B cell (primary cell): ENCODE measurements around the gene MRPL1. TPM values are rescaled to one million over a fixed set of nuclear protein-coding genes. Genes with fewer than 3 reads are reported as not detected.

Experiments used
- ATAC-seq: fragments of 200-7000 bp; cut with Tn5 transposase; one replicate; pipeline ENCODE4 v1.10.0; 2021; ENCODE audit warnings: low read depth, mild to moderate bottlenecking, moderate number of reproducible peaks, moderate library complexity
- CTCF ChIA-PET: fragments of 350-600 bp; sonication (Branson Sonifier 250); formaldehyde crosslinking; loops from one replicate; lab custom pipeline; 2021; ENCODE audit warnings: antibody characterized with exemption, inconsistent platforms; lab: Charles Lee
- POLR2A ChIA-PET: fragments of 350-600 bp; sonication (Branson Sonifier 250); formaldehyde crosslinking; loops from one replicate; lab custom pipeline; 2021; ENCODE audit warnings: antibody characterized with exemption; lab: Charles Lee
- DNase-seq: peaks from one replicate; pipeline ENCODE4 v3.0.0; 2013
- H2AFZ ChIP-seq: 2 replicates; pipeline ENCODE4 v1.6.1; 2012; ENCODE audit warnings: mild to moderate bottlenecking, low read depth, low read length; ENCODE audit not compliant: insufficient read depth, poor library complexity, severe bottlenecking
- H3K27ac ChIP-seq, 2 donors: 1 replicate in 1 of 2; 2 replicates in 1 of 2; pipeline ENCODE4 v1.5.1; 2012 to 2013; ENCODE audit warnings: low read length in 2 of 2, mild to moderate bottlenecking in 2 of 2, moderate library complexity in 1 of 2
- H3K27me3 ChIP-seq, 4 experiments: fragments of 200-600 bp in 1 of 4; sonication (generic) in 1 of 4; replicated peaks in 1 of 4; 1 replicate in 2 of 4; 2 replicates in 2 of 4; pipeline versions ENCODE4 v1.6.1 to v1.7.0; 2013 to 2016; ENCODE audit warnings: low read length in 3 of 4, mild to moderate bottlenecking in 2 of 4, mixed read lengths in 1 of 4, moderate library complexity in 1 of 4; ENCODE audit not compliant: insufficient read depth in 4 of 4, control insufficient read depth in 3 of 4; ENCODE audit errors: control extremely low read depth in 1 of 4
- H3K36me3 ChIP-seq, 2 experiments: replicated peaks in 1 of 2; 1 replicate in 1 of 2; 2 replicates in 1 of 2; pipeline versions ENCODE4 v1.6.1 to v1.7.1; 2013; ENCODE audit warnings: low read length in 1 of 2; ENCODE audit not compliant: insufficient read depth in 2 of 2, control insufficient read depth in 1 of 2; ENCODE audit errors: control extremely low read depth in 1 of 2, extremely low read depth in 1 of 2
- H3K4me1 ChIP-seq, 2 donors: fragments of 200-600 bp in 1 of 2; sonication (generic) in 1 of 2; 1 replicate in 1 of 2; 2 replicates in 1 of 2; pipeline versions ENCODE4 v1.5.1 to v1.6.1; 2013 to 2017; ENCODE audit warnings: low read length in 2 of 2; ENCODE audit not compliant: control insufficient read depth in 2 of 2, insufficient read depth in 2 of 2
- H3K4me2 ChIP-seq: replicated peaks from 2 replicates; pipeline ENCODE3; 2012; ENCODE audit warnings: mild to moderate bottlenecking, low read depth, low read length; ENCODE audit not compliant: poor library complexity, severe bottlenecking
- H3K4me3 ChIP-seq, 5 experiments: fragments of 200-600 bp in 1 of 5; sonication (generic) in 1 of 5; 1 replicate in 3 of 5; 2 replicates in 2 of 5; pipeline versions ENCODE4 v1.5.1 to v1.7.0; 2011 to 2016; ENCODE audit warnings: low read length in 4 of 5, mild to moderate bottlenecking in 4 of 5, low read depth in 2 of 5, control low read depth in 1 of 5, moderate library complexity in 1 of 5; ENCODE audit not compliant: insufficient read depth in 1 of 5; ENCODE audit errors: control extremely low read depth in 1 of 5, extremely low read depth in 1 of 5
- H3K79me2 ChIP-seq: fragments of 200-600 bp; sonication (generic); one replicate; pipeline ENCODE4 v1.6.0; 2016; ENCODE audit warnings: low read length; ENCODE audit not compliant: control insufficient read depth, insufficient read depth
- H3K9ac ChIP-seq: fragments of 200-600 bp; sonication (generic); 2 replicates; pipeline ENCODE4 v1.6.1; 2017; ENCODE audit warnings: mild to moderate bottlenecking, low read length, moderate library complexity
- H3K9me3 ChIP-seq, 3 donors: one replicate each; pipeline versions ENCODE4 v1.6.1 to v1.7.1; 2013; ENCODE audit warnings: low read length in 2 of 3; ENCODE audit not compliant: control insufficient read depth in 2 of 3, insufficient read depth in 1 of 3; ENCODE audit errors: control extremely low read depth in 1 of 3
- H4K20me1 ChIP-seq: 2 replicates; pipeline ENCODE4 v1.6.0; 2012; ENCODE audit warnings: mild to moderate bottlenecking, low read length; ENCODE audit not compliant: insufficient read depth, control insufficient read depth, poor library complexity, severe bottlenecking
- H3K27ac Mint-ChIP-seq: one replicate; pipeline ENCODE4 v1.8.0; 2021; ENCODE audit warnings: mixed read lengths
- H3K27me3 Mint-ChIP-seq: one replicate; pipeline ENCODE4 v1.8.0; 2021; ENCODE audit warnings: mixed read lengths
- H3K4me1 Mint-ChIP-seq: one replicate; pipeline ENCODE4 v1.8.0; 2021; ENCODE audit warnings: mixed read lengths
- H3K4me3 Mint-ChIP-seq: one replicate; pipeline ENCODE4 v1.8.0; 2021; ENCODE audit warnings: mixed read lengths
- H3K9me3 Mint-ChIP-seq: one replicate; pipeline ENCODE4 v1.8.0; 2022; ENCODE audit warnings: mixed read lengths; ENCODE audit not compliant: insufficient read depth
- EZH2 ChIP-seq: IDR thresholded peaks from 2 replicates; pipeline ENCODE4 v1.6.1; 2012; ENCODE audit warnings: borderline replicate concordance, low read depth, mild to moderate bottlenecking, moderate library complexity, low read length; ENCODE audit not compliant: insufficient read depth, poor library complexity, severe bottlenecking
- WGBS: methylation state at CpG from one replicate; pipeline ENCODE4 v1.1.5; 2013; ENCODE audit warnings: missing lambda C conversion rate; ENCODE audit not compliant: insufficient coverage; 5-methylcytosine and 5-hydroxymethylcytosine counted together
- intact Hi-C: fragments of 100-400 bp; cut with micrococcal nuclease; formaldehyde crosslinking; loops from one replicate; pipeline ENCODE4 v1.10.0; 2022
- polyA plus RNA-seq: library from polyadenylated mRNA; depleted of rRNA; stranded (reverse); fragments of >200 nt; gene quantifications from 2 replicates; pipeline ENCODE4 v1.2.3, GENCODE V29; 2012
- total RNA-seq, 2 donors: library from RNA; stranded (reverse); fragments of 120-200 nt in 1 of 2; gene quantifications; 1 replicate in 1 of 2; 2 replicates in 1 of 2; pipeline versions ENCODE4 v1.2.3 to v1.2.4, GENCODE V29; 2013 to 2022
- TF ChIP-seq, protein P1 (sequence below): fragments of 200-600 bp; IDR thresholded peaks from one replicate; pipeline ENCODE4 v1.8.0; 2022; ENCODE audit warnings: antibody characterized with exemption, mild to moderate bottlenecking

Gene MRPL1
- total and polyA plus RNA-seq, 2 donors (not counting 1 experiment from before 2014, with no cell fraction given) = 22.3 to 23.3 TPM

DNA sequence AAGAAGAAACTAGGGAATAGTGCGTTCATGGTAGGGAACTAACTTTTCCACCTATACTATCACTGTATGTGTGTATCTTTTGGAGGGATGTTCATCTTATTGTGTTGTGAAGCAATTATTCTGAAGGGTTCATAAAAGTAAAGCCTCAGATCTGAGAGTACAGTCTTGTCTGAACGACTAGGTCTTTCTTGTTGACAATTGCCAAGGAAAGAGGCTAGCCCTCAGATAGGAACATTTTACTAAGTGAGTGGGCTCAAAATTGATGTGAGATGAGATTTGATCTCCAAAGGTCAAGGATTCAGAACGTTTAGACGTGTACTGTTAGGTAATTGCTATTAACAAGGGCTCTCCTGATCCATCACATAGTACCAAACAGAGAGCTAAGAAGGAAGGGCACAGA is 28.2 kb upstream of the MRPL1 start:
- WGBS = 100% methylated on average over 1 of the region's 4 CpGs

DNA sequence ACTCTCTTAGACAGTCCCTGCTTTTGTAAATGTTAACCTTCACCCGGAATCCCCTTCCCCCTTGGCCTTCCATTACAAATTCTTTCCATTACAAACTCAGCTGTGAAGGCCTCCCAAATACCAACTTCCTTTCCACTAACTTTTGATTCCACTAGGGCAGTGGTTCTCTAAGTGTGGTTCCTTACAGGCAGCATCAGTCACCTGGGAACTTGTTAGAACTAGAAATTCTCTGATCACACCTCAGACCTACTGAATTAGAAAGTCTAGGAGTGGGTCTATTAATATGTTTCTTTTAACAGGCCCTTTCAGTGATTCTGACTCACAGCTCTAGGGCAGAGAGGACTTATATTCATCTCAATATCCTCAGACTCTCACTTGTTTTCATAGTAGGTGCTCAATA is 19.0 kb upstream of the MRPL1 start:
- no peak overlapping the region for H2AFZ ChIP-seq
- H3K27me3 Mint-ChIP-seq = no peaks in the 10 kb centered on the region
- DNase-seq (no peak), ATAC-seq (no peak)
- no peaks in the 10 kb centered on the region for H3K36me3 ChIP-seq
- H3K4me2 ChIP-seq = no peak overlapping the region
- no peaks in the 10 kb centered on the region for H3K79me2 ChIP-seq
- intact Hi-C loops = no loop called here
- ChIA-PET POLR2A (no interaction called here), CTCF (interaction anchor here (0.9 kb wide), 1 partner anchor 8 kb away, joined by 3 read pairs; no protein-coding TSS in a partner anchor)
- no peak overlapping the region for H3K27ac ChIP-seq
- H3K4me3 Mint-ChIP-seq = no peak overlapping the region
- no peaks in the 10 kb centered on the region for H3K9me3 Mint-ChIP-seq
- H3K9me3 ChIP-seq = no peaks in the 10 kb centered on the region
- TF ChIP-seq, protein P1, sequence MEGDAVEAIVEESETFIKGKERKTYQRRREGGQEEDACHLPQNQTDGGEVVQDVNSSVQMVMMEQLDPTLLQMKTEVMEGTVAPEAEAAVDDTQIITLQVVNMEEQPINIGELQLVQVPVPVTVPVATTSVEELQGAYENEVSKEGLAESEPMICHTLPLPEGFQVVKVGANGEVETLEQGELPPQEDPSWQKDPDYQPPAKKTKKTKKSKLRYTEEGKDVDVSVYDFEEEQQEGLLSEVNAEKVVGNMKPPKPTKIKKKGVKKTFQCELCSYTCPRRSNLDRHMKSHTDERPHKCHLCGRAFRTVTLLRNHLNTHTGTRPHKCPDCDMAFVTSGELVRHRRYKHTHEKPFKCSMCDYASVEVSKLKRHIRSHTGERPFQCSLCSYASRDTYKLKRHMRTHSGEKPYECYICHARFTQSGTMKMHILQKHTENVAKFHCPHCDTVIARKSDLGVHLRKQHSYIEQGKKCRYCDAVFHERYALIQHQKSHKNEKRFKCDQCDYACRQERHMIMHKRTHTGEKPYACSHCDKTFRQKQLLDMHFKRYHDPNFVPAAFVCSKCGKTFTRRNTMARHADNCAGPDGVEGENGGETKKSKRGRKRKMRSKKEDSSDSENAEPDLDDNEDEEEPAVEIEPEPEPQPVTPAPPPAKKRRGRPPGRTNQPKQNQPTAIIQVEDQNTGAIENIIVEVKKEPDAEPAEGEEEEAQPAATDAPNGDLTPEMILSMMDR = no peak
- TF ChIP-seq EZH2 = no peak
- no peak overlapping the region for H3K9ac ChIP-seq
- H3K4me3 ChIP-seq = no peak overlapping the region
- no peaks in the 10 kb centered on the region for H3K4me1 Mint-ChIP-seq
- H3K27me3 ChIP-seq = no peaks in the 10 kb centered on the region
- H3K27ac Mint-ChIP-seq = no peak overlapping the region
- no peaks in the 10 kb centered on the region for H3K4me1 ChIP-seq
- 89% methylated on average over 1 of the region's 1 CpG for WGBS
- H4K20me1 ChIP-seq = no peaks in the 10 kb centered on the region

More for the DNA sequence above, 28.2 kb upstream of the MRPL1 start:
- Histone ChIP-seq H2AFZ (no peak overlapping the region), H3K36me3 (no peaks in the 10 kb centered on the region), H3K4me2 (no peak overlapping the region), H4K20me1 (no peaks in the 10 kb centered on the region), H3K4me1 (no peaks in the 10 kb centered on the region), H3K4me3 (no peak overlapping the region), H3K9me3 (no peaks in the 10 kb centered on the region), H3K79me2 (no peaks in the 10 kb centered on the region), H3K27ac (no peak overlapping the region), H3K27me3 (no peaks in the 10 kb centered on the region), H3K9ac (no peak overlapping the region)
- TF ChIP-seq EZH2 = no peak
- TF ChIP-seq, protein P1 = no peak
- ChIA-PET CTCF (no interaction called here), POLR2A (no interaction called here)
- Mint-ChIP-seq H3K27me3 (peaks cover 2% of the 10 kb centered on the region), H3K9me3 (no peaks in the 10 kb centered on the region), H3K4me1 (no peaks in the 10 kb centered on the region), H3K27ac (no peak overlapping the region), H3K4me3 (no peak overlapping the region)
- intact Hi-C loops = no loop called here
- no peak for DNase-seq
- ATAC-seq = no peak
